GM10248 (cell line): ENCODE measurements around the gene CALCOCO2.

Source experiments
- CTCF ChIA-PET: fragments of 300-600 bp; sonication (Branson Sonifier 250); formaldehyde crosslinking; extraction: SDS; loops from one replicate; lab custom pipeline; 2021; ENCODE audit warnings: antibody characterized with exemption; lab: Yijun Ruan, JAX
- POLR2A ChIA-PET: fragments of 350-650 bp; sonication (Branson Sonifier 250); formaldehyde crosslinking; extraction: SDS; loops from one replicate; lab custom pipeline; 2020; ENCODE audit warnings: antibody characterized with exemption; lab: Yijun Ruan, JAX
- DNase-seq: peaks from one replicate; pipeline ENCODE4 v3.0.0; 2012; ENCODE audit errors: extremely low spot score
- TF ChIP-seq, protein P1 (sequence below): IDR thresholded peaks from 2 replicates; pipeline ENCODE4 v1.5.1; 2012; ENCODE audit warnings: mild to moderate bottlenecking, low read depth; ENCODE audit errors: extremely low read depth, missing control alignments, control extremely low read depth

Gene CALCOCO2

GRCh38 chr17:48883171-48883570, 52.3 kb downstream of the CALCOCO2 start:
- no peak for DNase-seq
- ChIA-PET POLR2A (no interaction called here), CTCF (interaction anchor here (1.8 to 19.9 kb wide), 8 partner anchors 10 to 211 kb away, joined by 4 to 770 read pairs (median 44); partner anchors contain the start of genes ATP5MC1, HOXB13, PRAC1 and PRAC2)
- TF ChIP-seq, protein P1, sequence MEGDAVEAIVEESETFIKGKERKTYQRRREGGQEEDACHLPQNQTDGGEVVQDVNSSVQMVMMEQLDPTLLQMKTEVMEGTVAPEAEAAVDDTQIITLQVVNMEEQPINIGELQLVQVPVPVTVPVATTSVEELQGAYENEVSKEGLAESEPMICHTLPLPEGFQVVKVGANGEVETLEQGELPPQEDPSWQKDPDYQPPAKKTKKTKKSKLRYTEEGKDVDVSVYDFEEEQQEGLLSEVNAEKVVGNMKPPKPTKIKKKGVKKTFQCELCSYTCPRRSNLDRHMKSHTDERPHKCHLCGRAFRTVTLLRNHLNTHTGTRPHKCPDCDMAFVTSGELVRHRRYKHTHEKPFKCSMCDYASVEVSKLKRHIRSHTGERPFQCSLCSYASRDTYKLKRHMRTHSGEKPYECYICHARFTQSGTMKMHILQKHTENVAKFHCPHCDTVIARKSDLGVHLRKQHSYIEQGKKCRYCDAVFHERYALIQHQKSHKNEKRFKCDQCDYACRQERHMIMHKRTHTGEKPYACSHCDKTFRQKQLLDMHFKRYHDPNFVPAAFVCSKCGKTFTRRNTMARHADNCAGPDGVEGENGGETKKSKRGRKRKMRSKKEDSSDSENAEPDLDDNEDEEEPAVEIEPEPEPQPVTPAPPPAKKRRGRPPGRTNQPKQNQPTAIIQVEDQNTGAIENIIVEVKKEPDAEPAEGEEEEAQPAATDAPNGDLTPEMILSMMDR, result no peak

- POLR2A ChIA-PET, result no interaction called here
- CTCF ChIA-PET, result interaction anchor here (1.0 to 19.9 kb wide), 3 partner anchors 11 to 211 kb away, joined by 3 to 770 read pairs (median 48); partner anchors contain the start of gene TTLL6
- TF ChIP-seq, protein P1, result no peak
- DNase-seq, result no peak
Observed at GRCh38 chr17:48890086-48890485, 59.3 kb downstream of the CALCOCO2 start.

DNA sequence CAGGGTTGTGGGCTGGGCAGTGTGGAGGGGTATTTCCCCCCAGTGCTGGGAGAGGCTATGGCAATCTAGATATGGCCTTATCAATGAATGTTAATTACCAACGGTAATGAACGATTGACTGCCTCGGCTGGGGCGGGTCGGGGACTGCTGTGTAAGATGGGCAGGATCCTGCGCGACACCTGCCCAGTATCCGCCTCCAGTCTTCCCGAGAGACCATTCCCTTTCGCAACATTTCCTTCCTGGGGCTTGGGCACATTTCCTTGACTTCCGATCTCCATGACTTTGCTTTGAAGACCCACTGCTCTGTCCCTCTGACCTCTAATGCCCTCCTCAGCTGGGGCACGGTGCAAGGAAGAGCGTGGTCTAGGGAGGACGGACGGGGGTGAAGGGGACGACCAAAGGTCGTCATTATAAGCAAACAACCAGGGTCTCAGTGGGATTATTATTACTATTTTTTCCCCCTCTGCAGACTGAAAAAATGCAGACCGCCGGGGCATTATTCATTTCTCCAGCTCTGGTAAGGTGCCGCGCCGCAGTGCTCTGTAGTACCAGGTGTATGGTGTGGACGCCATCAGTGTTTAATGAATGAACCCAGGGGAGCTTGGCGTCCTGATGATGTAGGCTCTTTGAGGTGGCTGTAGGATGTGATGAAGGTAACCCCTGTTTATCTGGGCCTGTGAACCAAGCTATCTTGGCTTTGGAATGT, 62.3 kb downstream of the CALCOCO2 start:
- DNase-seq, result no peak
- ChIA-PET CTCF (interaction anchor here (0.9 to 7.8 kb wide), 12 partner anchors 10 to 215 kb away, joined by 3 to 48 read pairs (median 6); partner anchors contain the start of gene UBE2Z), POLR2A (interaction anchor here (0.5 to 1.4 kb wide), 8 partner anchors 8 to 750 kb away, joined by 3 to 8 read pairs (median 4); partner anchors contain the start of genes SNF8 and UBE2Z)
- TF ChIP-seq, protein P1, result no peak

DNA sequence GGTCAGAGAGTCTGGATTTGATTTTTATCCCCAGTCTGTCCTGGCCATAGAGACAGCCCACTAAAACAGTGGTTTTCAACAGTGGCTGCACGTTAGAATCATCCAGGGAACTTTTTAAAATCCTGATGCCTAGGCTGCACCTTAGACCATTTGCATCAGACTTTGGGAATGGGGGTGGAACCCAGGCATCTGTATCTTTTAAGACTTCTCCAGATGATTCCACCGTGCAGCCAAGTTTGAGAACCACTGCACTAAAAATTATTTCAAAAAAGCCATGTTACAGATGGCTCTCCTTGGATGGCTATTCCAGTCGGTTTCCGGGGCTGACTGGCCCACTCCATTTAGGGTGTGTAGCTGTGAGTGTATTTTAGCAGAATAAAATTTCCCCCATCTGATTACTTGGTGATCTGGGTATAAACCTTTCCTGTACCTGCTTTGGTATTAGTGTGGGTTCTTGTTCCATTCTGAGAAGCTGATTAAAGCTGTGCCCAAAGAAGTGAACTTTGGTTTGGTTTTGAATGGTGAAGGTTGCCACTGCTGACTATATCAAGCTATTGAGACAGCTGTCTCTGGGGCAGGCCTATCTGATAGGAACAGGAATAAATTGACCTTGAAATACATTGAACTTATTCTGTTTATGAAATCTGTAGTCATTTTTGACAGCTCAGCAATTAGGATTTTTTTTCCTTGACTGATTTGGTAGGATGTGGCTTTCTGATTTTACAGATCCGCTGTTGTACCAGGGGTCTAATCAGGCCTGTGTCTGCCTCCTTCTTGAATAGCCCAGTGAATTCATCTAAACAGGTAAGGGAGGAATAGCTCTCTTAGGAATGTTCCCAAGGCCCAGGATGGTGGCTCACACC, 63.0 kb downstream of the CALCOCO2 start:
- ChIA-PET CTCF (interaction anchor here (0.8 to 7.8 kb wide), 13 partner anchors 9 to 216 kb away, joined by 3 to 48 read pairs (median 5); partner anchors contain the start of gene UBE2Z), POLR2A (interaction anchor here (0.5 to 1.4 kb wide), 2 partner anchors 15 to 751 kb away, joined by 7 to 8 read pairs; partner anchors contain the start of gene UBE2Z)
- TF ChIP-seq, protein P1, result no peak
- DNase-seq, result no peak

GRCh38 chr17:48894886-48895285, 64.1 kb downstream of the CALCOCO2 start:
- DNase-seq, result no peak

GRCh38 chr17:48901241-48901640, 70.4 kb downstream of the CALCOCO2 start:
- TF ChIP-seq, protein P1, result no peak
- CTCF ChIA-PET, result interaction anchor here (1.4 to 1.5 kb wide), 2 partner anchors 17 to 22 kb away, joined by 5 read pairs; no protein-coding TSS in a partner anchor
- POLR2A ChIA-PET, result interaction anchor here (0.7 kb wide), 1 partner anchor 9 kb away, joined by 4 read pairs; the partner anchor contains the start of gene ATP5MC1
- DNase-seq, result no peak

More at GRCh38 chr17:48894886-48895285, 64.1 kb downstream of the CALCOCO2 start:
- TF ChIP-seq, protein P1, result no peak
- CTCF ChIA-PET, result interaction anchor here (1.2 to 4.8 kb wide), 5 partner anchors 11 to 138 kb away, joined by 3 to 43 read pairs (median 10); partner anchors contain the start of gene UBE2Z
- POLR2A ChIA-PET, result no interaction called here
